Mesothelial cell of epicardium (in vitro differentiated cells): ENCODE measurements around the gene CA14. TPM values are rescaled to one million over a fixed set of nuclear protein-coding genes. Genes with fewer than 3 reads are reported as not detected.

ENCODE experiments used
- DNase-seq, 2 experiments: peaks; one replicate each; pipeline ENCODE4 v3.0.0; 2021; ENCODE audit warnings: low spot score in 2 of 2; ENCODE audit not compliant: unreplicated experiment in 2 of 2
- H3K27ac Mint-ChIP-seq: 2 replicates; pipeline ENCODE4 v1.8.0; 2021; ENCODE audit warnings: mixed read lengths
- H3K27me3 Mint-ChIP-seq: 2 replicates; pipeline ENCODE4 v1.8.0; 2021; ENCODE audit warnings: low read depth, mixed read lengths
- H3K36me3 Mint-ChIP-seq: 2 replicates; pipeline ENCODE4 v1.8.0; 2021; ENCODE audit warnings: mixed read lengths
- H3K4me1 Mint-ChIP-seq: 2 replicates; pipeline ENCODE4 v1.8.0; 2021; ENCODE audit warnings: mixed read lengths
- H3K4me3 Mint-ChIP-seq: 2 replicates; pipeline ENCODE4 v1.8.0; 2021; ENCODE audit warnings: mild to moderate bottlenecking, moderate library complexity, mixed read lengths
- H3K9me3 Mint-ChIP-seq: 2 replicates; pipeline ENCODE4 v1.8.0; 2021; ENCODE audit warnings: mixed read lengths
- total RNA-seq: library from RNA; stranded (reverse); gene quantifications from 3 replicates; pipeline ENCODE4 v1.2.1, GENCODE V29; 2021
- TF ChIP-seq, protein P1 (sequence below): fragments of 200-600 bp; sonication (generic); IDR thresholded peaks from one replicate; pipeline ENCODE4 v1.5.0; 2021; ENCODE audit warnings: antibody characterized with exemption; ENCODE audit not compliant: unreplicated experiment

CA14 gene
- total RNA-seq, 1 donor from 2014 or later: 5.0 TPM

DNA sequence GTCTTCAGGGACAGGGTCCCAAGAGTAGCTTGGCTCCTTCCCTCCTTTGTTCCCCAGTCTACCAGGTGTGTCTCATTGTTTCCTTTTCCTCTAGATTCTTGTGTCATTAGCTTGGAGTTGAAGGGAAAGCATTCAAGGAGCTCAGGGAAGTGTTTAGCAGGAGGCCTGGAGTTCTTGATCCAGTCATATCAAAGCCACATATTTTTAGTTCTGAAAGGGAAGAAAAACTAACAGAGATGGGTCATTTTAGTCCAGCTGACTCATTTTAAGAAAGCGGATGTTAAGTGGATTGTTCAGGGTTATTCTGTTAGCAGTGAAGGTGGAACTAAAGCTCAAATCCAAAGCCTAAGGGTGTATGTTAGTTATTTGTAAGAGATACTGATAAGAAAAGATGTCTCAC is 15.7 kb downstream of the CA14 start:
- H3K27me3 Mint-ChIP-seq: no peaks in the 10 kb centered on the region
- DNase-seq: no peak

DNA sequence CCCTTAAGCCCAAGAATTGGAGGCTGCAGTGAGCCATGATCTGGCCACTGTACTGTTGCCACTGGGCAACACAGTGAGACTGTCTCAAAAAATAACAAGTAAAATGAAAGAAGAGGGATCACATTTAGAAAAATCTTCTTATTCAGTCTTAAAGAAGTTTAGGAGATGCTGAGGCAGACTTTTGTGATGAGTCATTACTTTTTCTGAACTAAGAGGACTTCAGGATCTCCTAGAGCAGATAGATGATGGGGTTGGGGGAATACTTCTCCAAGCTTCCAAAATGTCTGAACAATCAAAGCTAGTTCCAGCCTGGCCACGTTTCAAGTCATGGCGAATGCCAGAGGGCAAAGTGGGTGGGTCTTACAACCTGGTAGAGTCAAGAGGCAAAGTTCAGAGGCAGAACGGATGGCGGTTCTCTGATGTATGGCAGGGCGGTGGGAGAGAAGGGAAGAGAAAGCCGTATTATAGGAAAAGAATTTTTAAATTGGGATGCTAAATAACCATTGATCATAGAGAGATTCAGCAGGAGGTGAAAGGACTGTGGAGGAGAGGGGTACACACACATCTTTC is 22.6 kb downstream of the CA14 start:
- H3K27ac Mint-ChIP-seq: no peak overlapping the region
- no peaks in the 10 kb centered on the region for H3K9me3 Mint-ChIP-seq
- H3K4me3 Mint-ChIP-seq: peak overlapping the region; percentile 10
- H3K27me3 Mint-ChIP-seq: peaks cover 20% of the 10 kb centered on the region
- peaks cover 34% of the 10 kb centered on the region for H3K4me1 Mint-ChIP-seq
- TF ChIP-seq, protein P1, sequence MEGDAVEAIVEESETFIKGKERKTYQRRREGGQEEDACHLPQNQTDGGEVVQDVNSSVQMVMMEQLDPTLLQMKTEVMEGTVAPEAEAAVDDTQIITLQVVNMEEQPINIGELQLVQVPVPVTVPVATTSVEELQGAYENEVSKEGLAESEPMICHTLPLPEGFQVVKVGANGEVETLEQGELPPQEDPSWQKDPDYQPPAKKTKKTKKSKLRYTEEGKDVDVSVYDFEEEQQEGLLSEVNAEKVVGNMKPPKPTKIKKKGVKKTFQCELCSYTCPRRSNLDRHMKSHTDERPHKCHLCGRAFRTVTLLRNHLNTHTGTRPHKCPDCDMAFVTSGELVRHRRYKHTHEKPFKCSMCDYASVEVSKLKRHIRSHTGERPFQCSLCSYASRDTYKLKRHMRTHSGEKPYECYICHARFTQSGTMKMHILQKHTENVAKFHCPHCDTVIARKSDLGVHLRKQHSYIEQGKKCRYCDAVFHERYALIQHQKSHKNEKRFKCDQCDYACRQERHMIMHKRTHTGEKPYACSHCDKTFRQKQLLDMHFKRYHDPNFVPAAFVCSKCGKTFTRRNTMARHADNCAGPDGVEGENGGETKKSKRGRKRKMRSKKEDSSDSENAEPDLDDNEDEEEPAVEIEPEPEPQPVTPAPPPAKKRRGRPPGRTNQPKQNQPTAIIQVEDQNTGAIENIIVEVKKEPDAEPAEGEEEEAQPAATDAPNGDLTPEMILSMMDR: no peak
- H3K36me3 Mint-ChIP-seq: peaks cover 8% of the 10 kb centered on the region
- no peak for DNase-seq

More for the DNA sequence above, 15.7 kb downstream of the CA14 start:
- H3K4me3 Mint-ChIP-seq: peak overlapping the region; percentile 57
- TF ChIP-seq, protein P1: no peak
- H3K4me1 Mint-ChIP-seq: peaks cover 34% of the 10 kb centered on the region
- peak overlapping the region; percentile 44 for H3K27ac Mint-ChIP-seq
- no peaks in the 10 kb centered on the region for H3K9me3 Mint-ChIP-seq
- peaks cover 1% of the 10 kb centered on the region for H3K36me3 Mint-ChIP-seq

DNA sequence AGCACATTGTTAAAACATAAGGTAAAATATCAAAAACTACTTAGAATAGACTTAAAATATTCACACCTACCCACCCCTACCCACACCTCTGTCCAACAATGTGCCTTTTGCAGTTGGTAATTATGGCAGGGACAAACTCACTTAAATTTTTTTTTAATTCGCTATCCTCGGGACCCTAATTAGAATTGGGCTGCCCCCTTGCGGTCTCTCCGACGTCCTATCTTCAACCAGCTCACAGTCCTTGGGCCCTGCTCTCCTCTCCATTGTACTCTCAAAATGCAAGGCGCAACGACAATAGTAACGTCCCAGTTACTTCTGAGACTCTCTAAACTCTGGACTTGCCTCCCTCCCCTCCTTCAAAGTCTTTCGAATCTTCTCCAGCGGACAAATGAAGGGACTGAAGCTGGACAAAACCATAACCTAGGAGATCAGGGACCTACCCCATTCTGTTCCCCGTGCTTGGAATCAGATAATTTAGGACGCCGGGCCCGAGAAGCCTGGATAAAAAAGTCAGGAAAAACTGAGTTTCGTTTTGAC is 23.7 kb downstream of the CA14 start:
- H3K9me3 Mint-ChIP-seq: no peaks in the 10 kb centered on the region
- H3K27me3 Mint-ChIP-seq: peaks cover 20% of the 10 kb centered on the region
- peak overlapping the region; percentile 88 for H3K27ac Mint-ChIP-seq
- TF ChIP-seq, protein P1: peak; percentile 47
- DNase-seq: peak in 1 of 2 experiments; percentile 56
- peaks cover 34% of the 10 kb centered on the region for H3K4me1 Mint-ChIP-seq
- peaks cover 10% of the 10 kb centered on the region for H3K36me3 Mint-ChIP-seq
- H3K4me3 Mint-ChIP-seq: peak overlapping the region; percentile 74

DNA sequence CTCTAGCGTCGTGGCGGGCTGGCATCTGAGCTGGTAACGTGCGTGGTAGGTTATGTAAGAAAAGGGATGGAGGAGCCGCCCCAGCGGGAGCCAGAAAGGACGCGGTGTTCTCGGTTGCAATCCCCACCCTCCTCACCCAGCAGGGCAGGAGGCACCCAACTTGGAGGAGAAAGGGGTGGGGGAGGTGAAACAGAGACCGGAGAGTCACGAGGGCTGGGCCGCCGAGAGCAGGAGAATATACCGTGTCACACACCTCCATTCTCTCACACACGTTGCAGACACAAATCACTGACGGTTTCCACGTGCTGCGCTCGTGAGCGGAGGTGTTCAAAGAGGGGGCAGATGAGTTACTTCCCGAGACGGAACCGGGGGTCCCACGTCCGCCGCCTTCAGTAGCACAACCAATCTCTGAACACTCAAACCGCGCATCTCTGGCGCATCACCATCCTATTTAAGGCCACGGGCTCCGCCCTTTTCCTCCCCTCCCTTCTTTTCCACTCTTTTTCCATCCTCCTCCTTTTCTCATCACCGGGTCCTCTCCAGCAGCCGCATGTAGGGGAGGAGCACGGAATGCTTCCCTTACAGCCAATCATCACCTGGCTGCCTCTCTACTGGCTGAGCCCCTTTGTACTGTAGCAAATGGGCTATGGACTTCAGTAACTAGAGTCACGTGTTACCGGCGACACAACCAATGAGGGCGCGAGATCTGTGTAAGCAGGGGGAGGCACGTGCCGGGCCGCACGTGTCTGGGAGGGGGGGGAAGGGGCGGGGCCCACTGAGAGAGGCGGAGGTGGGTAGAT is 24.4 kb downstream of the CA14 start, which contains the start of gene CIART:
TSS of gene CIART (plus strand) at position 797 of the 800 bp plus-strand sequence. CDS start 714 bp downstream, outside the sequence.
- H3K4me1 Mint-ChIP-seq: peaks cover 34% of the 10 kb centered on the region
- peak within 1 kb of the TSS; percentile 74 for H3K4me3 Mint-ChIP-seq
- peak within 1 kb of the TSS; percentile 88 for H3K27ac Mint-ChIP-seq
- DNase-seq: peak; percentile 75 to 81
- H3K9me3 Mint-ChIP-seq: no peaks in the 10 kb centered on the region
- TF ChIP-seq, protein P1: no peak
- H3K27me3 Mint-ChIP-seq: peaks cover 23% of the 10 kb centered on the region
- peaks cover 13% of the 10 kb centered on the region for H3K36me3 Mint-ChIP-seq

DNA sequence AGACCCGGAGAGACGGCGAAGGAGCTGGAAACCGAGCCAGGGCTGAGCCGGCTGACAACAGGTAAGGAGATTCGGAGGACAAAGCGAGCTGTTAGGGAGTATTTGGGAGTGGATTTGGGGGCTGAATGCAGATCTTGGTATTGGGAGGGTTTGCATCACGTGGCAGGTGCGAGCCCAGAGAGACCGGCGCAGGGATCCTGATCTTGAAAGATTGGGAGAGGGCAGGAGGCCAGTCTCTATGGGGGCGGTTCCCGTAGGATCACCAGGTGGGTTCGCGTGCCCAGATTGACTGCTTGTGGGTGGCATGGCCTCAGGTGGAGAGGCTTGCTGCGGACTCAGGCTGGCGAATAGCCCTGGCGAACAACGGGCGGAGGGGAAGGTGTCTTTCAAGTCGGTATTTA is 25.0 kb downstream of the CA14 start:
- Mint-ChIP-seq H3K27me3 (peaks cover 24% of the 10 kb centered on the region), H3K4me1 (peaks cover 34% of the 10 kb centered on the region), H3K9me3 (no peaks in the 10 kb centered on the region), H3K36me3 (peaks cover 12% of the 10 kb centered on the region), H3K4me3 (peak overlapping the region; percentile 74), H3K27ac (peak overlapping the region; percentile 87)
- DNase-seq: peak in 1 of 2 experiments; percentile 53
- TF ChIP-seq, protein P1: no peak
